Bone marrow (tissue), 2 donors: Measurements from ENCODE around the gene SH3BGR.
"Not testable (repeated sequence)": the region's sequence is repeated elsewhere in the genome, so short reads cannot be mapped to it uniquely, and the experiment has no call there.

ENCODE experiments used
- DNase-seq, 2 donors: peaks; one replicate each; lab custom pipeline; 2025; lab: John Stamatoyannopoulos, UW

Gene SH3BGR

GRCh38 chr21:39515684-39516472 is 64.1 kb downstream of the SH3BGR start:
- DNase-seq = no peak

- DNase-seq = peak in 1 of 2 donors; percentile 53
These were observed 66.5 kb downstream of the SH3BGR start for GRCh38 chr21:39518055-39518846.

- no peak for DNase-seq
These were observed 67.1 kb downstream of the SH3BGR start for GRCh38 chr21:39518847-39519210.

GRCh38 chr21:39519835-39520234 is 68.1 kb downstream of the SH3BGR start:
- no peak for DNase-seq

- DNase-seq = no peak
These were observed 71.6 kb downstream of the SH3BGR start for GRCh38 chr21:39523399-39523798.

- no peak for DNase-seq
These were observed 72.1 kb downstream of the SH3BGR start for GRCh38 chr21:39523915-39524314.

GRCh38 chr21:39525129-39525528 is 73.4 kb downstream of the SH3BGR start:
- DNase-seq = no peak

GRCh38 chr21:39525601-39526000 is 73.8 kb downstream of the SH3BGR start:
- no peak for DNase-seq

GRCh38 chr21:39527067-39527595 is 75.4 kb downstream of the SH3BGR start:
- DNase-seq = no peak

GRCh38 chr21:39527664-39528381 is 76.1 kb downstream of the SH3BGR start:
- DNase-seq = no peak

- DNase-seq = no peak
These were observed 77.3 kb downstream of the SH3BGR start for GRCh38 chr21:39529026-39529425.

GRCh38 chr21:39531064-39531463 is 79.3 kb downstream of the SH3BGR start:
- DNase-seq = no peak

- no peak for DNase-seq
These were observed 80.1 kb downstream of the SH3BGR start for GRCh38 chr21:39531840-39532239.

GRCh38 chr21:39533545-39534380 is 82.0 kb downstream of the SH3BGR start:
- DNase-seq = no peak

- no peak for DNase-seq
These were observed 84.1 kb downstream of the SH3BGR start for GRCh38 chr21:39535646-39536437.

- no peak for DNase-seq
These were observed 85.1 kb downstream of the SH3BGR start for GRCh38 chr21:39536835-39537234.

GRCh38 chr21:39537571-39537970 is 85.8 kb downstream of the SH3BGR start:
- DNase-seq = no peak

- DNase-seq = no peak
These were observed 86.8 kb downstream of the SH3BGR start for GRCh38 chr21:39538453-39539042.

- not testable (repeated sequence) for DNase-seq
These were observed 88.6 kb downstream of the SH3BGR start for GRCh38 chr21:39540367-39540766.

- no peak for DNase-seq
These were observed 91.0 kb downstream of the SH3BGR start for GRCh38 chr21:39542736-39543135.
